ENCODE data around the gene OCSTAMP.

The OCSTAMP gene

GRCh38 chr20:46594725-46595124 is 44.3 kb upstream of the OCSTAMP start:
- no peaks in the 10 kb centered on the region for H3K27me3 ChIP-seq (ENCODE audit: insufficient read depth, poor library complexity, severe bottlenecking)
- TF ChIP-seq POLR2AphosphoS5 (IDR thresholded peaks at IDR 0.05; ENCODE audit: low read depth), result no peak
- no peak for TF ChIP-seq CTCF (IDR thresholded peaks at IDR 0.05; ENCODE audit: insufficient read depth, low read length)
- no peak for TF ChIP-seq REST (IDR thresholded peaks at IDR 0.05; ENCODE audit: insufficient replicate concordance, low read depth)
- TF ChIP-seq SPI1 (IDR thresholded peaks at IDR 0.05; ENCODE audit: borderline replicate concordance, low read depth), result no peak
- no peak for TF ChIP-seq GABPA (IDR thresholded peaks at IDR 0.05; ENCODE audit: low read depth)
- no peak overlapping the region for H3K27ac ChIP-seq (replicated peaks)
- no peak for DNase-seq (ENCODE audit: low read depth in 1 of 2, low spot score in 1 of 2)
- no peak overlapping the region for H3K4me3 ChIP-seq (replicated peaks; ENCODE audit: insufficient read depth, low read length)

GRCh38 chr20:46592580-46593362 is 42.3 kb upstream of the OCSTAMP start:
- no peak overlapping the region for H3K27ac ChIP-seq (replicated peaks)
- DNase-seq (ENCODE audit: low read depth in 1 of 2, low spot score in 1 of 2), result no peak
- TF ChIP-seq POLR2AphosphoS5 (IDR thresholded peaks at IDR 0.05; ENCODE audit: low read depth) (no peak), CTCF (IDR thresholded peaks at IDR 0.05; ENCODE audit: insufficient read depth, low read length) (no peak), REST (IDR thresholded peaks at IDR 0.05; ENCODE audit: insufficient replicate concordance, low read depth) (no peak), SPI1 (IDR thresholded peaks at IDR 0.05; ENCODE audit: borderline replicate concordance, low read depth) (no peak), GABPA (IDR thresholded peaks at IDR 0.05; ENCODE audit: low read depth) (no peak)
- no peak overlapping the region for H3K4me3 ChIP-seq (replicated peaks; ENCODE audit: insufficient read depth, low read length)
- H3K27me3 ChIP-seq (ENCODE audit: insufficient read depth, poor library complexity, severe bottlenecking), result no peaks in the 10 kb centered on the region

GRCh38 chr20:46590443-46590842 is 40.0 kb upstream of the OCSTAMP start:
- Histone ChIP-seq H3K27me3 (ENCODE audit: insufficient read depth, poor library complexity, severe bottlenecking) (no peaks in the 10 kb centered on the region), H3K27ac (replicated peaks) (no peak overlapping the region), H3K4me3 (replicated peaks; ENCODE audit: insufficient read depth, low read length) (no peak overlapping the region)
- no peak for TF ChIP-seq GABPA (IDR thresholded peaks at IDR 0.05; ENCODE audit: low read depth)
- no peak for DNase-seq (ENCODE audit: low read depth in 1 of 2, low spot score in 1 of 2)

- Histone ChIP-seq H3K27me3 (ENCODE audit: insufficient read depth, poor library complexity, severe bottlenecking) (no peaks in the 10 kb centered on the region), H3K27ac (replicated peaks) (no peak overlapping the region), H3K4me3 (replicated peaks; ENCODE audit: insufficient read depth, low read length) (no peak overlapping the region)
- no peak for DNase-seq (ENCODE audit: low read depth in 1 of 2, low spot score in 1 of 2)
- no peak for TF ChIP-seq REST (IDR thresholded peaks at IDR 0.05; ENCODE audit: insufficient replicate concordance, low read depth)
- no peak for TF ChIP-seq SPI1 (IDR thresholded peaks at IDR 0.05; ENCODE audit: borderline replicate concordance, low read depth)
Observed at GRCh38 chr20:46588532-46589511, 38.4 kb upstream of the OCSTAMP start.
